ENCODE results near the gene RIT2.
A peak's percentile ranks its signal among the peaks of the same experiment; 100 is the strongest.

Gene RIT2

DNA sequence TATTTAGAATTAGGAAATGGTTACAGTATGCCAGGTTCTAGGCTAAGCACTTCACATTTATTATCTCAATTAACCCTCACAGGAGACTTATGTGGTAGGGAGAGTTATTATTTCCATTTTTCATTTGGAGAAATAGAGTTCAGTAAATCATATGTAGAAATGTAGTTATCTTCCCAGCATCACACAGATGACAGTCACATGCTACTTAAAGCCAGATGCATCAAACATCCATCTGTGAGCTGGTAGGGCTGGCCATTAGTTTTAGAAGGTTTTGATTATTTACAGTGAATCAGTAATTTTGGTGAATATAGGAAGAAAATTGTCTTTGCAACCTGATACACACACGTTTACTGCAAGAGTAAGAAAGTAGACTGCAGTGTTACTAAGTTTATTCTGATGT lies 97.9 kb downstream of the RIT2 start:
- TF ChIP-seq, protein P1, sequence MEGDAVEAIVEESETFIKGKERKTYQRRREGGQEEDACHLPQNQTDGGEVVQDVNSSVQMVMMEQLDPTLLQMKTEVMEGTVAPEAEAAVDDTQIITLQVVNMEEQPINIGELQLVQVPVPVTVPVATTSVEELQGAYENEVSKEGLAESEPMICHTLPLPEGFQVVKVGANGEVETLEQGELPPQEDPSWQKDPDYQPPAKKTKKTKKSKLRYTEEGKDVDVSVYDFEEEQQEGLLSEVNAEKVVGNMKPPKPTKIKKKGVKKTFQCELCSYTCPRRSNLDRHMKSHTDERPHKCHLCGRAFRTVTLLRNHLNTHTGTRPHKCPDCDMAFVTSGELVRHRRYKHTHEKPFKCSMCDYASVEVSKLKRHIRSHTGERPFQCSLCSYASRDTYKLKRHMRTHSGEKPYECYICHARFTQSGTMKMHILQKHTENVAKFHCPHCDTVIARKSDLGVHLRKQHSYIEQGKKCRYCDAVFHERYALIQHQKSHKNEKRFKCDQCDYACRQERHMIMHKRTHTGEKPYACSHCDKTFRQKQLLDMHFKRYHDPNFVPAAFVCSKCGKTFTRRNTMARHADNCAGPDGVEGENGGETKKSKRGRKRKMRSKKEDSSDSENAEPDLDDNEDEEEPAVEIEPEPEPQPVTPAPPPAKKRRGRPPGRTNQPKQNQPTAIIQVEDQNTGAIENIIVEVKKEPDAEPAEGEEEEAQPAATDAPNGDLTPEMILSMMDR (IDR thresholded peaks at IDR 0.05; ENCODE audit: insufficient read depth, missing control alignments) = no peak
- DNase-seq (ENCODE audit: insufficient read length, low spot score) (no peak), FAIRE-seq (peak; percentile 91)

DNA sequence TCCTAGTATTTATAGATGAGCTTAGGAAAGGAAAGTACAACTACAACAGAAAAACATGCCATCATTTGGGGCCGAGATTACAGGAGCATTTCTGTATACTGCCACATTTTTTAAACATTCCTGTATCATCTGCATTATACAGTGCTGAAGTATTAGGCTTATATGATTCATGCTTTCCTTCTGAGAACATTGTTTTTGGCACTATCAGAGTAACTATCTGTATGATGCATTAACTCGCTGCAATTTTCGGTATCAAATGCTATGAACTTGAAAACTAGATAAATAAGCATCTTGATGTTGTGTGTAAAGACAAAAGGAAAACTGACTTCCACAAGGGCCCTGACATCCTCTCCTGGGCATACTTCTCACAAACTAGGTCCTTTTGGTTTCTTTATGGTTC lies 102.0 kb downstream of the RIT2 start:
- no peak for DNase-seq (ENCODE audit: insufficient read length, low spot score)
- TF ChIP-seq, protein P1 (IDR thresholded peaks at IDR 0.05; ENCODE audit: insufficient read depth, missing control alignments) = no peak
- FAIRE-seq = peak; percentile 29

DNA sequence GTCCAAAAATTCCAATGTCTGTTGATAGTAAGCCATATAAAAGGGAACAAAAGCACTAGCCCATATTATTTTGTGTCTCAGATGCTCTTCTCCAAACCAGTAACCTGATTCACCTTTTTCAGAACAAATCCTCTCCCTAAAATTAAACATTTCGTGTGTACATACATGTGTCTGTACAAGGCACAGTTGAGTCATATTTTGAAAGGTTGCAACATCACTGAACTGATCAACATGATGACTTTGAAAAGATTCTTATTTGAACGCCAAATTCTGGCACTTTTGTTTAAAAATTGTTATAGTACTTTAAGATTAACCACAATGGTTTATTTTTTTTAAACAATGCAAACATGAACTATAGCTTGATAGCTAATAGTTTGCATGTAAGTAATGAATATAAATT lies 102.5 kb downstream of the RIT2 start:
- no peak for DNase-seq (ENCODE audit: insufficient read length, low spot score)
- TF ChIP-seq, protein P1 (IDR thresholded peaks at IDR 0.05; ENCODE audit: insufficient read depth, missing control alignments) = no peak
- no peak for FAIRE-seq

DNA sequence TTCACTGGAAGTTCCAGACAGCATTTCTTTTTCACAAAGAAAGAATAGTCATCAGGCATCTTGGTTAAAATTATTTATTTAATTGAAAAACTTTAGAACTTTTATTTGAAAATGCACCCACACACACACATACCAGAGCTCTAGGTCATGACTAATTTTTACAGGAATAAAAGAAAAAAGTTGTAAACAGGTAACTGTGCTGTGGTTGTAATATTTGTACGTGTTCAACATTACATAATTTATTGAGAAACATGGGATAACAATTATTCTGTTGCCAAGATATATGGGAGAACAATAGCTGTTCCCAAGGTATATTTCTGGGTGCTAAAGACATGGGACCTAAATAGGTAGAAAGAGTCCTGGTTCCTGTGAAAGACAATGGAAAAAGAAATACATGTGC lies 104.9 kb downstream of the RIT2 start:
- DNase-seq (ENCODE audit: insufficient read length, low spot score) (no peak), FAIRE-seq (peak; percentile 48)
- TF ChIP-seq, protein P1 (IDR thresholded peaks at IDR 0.05; ENCODE audit: insufficient read depth, missing control alignments) = no peak

DNA sequence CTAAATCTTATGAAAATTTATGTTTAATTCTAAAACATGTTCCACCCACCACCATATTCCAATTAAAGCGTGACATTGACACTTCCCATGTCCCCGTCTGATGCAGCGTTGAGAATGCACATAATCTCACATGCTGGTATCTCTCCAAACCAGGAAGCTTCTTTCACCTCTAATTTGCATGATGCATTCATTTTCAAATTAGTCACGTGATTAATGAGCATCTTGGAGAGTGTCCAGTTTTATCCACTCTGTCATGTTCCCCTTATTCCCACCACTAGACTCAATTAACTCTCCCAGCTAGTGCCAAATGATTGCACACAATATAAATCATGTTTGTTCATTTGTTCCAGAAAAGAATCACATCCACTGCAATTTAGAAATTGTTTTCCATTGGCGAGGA lies 105.8 kb downstream of the RIT2 start:
- no peak for DNase-seq (ENCODE audit: insufficient read length, low spot score)
- TF ChIP-seq, protein P1 (IDR thresholded peaks at IDR 0.05; ENCODE audit: insufficient read depth, missing control alignments) = no peak
- no peak for FAIRE-seq

DNA sequence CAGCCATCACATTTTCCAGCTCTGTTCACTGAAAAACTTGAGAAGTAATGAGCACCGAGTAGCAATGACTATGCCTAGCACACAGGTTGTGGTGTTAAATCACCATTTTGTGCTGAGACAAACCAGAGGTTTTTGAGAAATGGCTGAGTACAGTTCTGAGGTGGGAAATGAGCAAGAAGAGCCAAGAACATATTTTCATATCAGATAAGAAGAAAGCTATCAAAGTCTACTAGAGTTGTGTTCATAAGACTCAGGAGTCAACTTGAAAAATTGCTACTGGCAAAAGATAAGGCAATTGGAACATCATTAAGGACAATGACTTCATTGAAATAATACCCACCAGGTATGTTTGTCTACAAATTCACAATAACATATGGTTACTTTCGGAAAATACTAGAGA lies 108.1 kb downstream of the RIT2 start:
- TF ChIP-seq, protein P1 (IDR thresholded peaks at IDR 0.05; ENCODE audit: insufficient read depth, missing control alignments) = no peak
- no peak for DNase-seq (ENCODE audit: insufficient read length, low spot score)
- FAIRE-seq = peak; percentile 77

DNA sequence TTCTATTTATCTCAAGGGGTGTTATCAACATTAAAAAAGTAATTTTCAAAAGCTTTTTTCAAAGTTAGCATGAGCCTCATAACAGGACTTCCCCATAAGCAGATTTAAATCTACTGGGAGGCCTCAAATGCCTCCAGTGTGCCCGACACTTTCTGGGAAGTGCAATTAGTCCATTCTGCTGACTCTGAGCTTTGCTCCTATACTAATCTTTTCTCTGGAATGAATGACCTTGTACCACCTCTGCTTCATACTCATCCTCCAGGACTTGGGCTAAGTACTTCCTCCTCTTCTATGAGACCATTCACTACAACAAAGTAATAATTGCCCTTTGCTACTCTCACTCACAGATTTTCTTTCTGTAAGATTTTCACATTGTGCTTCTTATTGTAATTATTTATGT lies 111.1 kb downstream of the RIT2 start:
- FAIRE-seq (peak; percentile 86), DNase-seq (ENCODE audit: insufficient read length, low spot score) (no peak)
- TF ChIP-seq, protein P1 (IDR thresholded peaks at IDR 0.05; ENCODE audit: insufficient read depth, missing control alignments) = no peak

Measured in D721Med (cell line).